CD4-positive, alpha-beta T cell (primary cell): ENCODE results near the gene BZW1. TPM values are rescaled to one million over a fixed set of nuclear protein-coding genes. Genes with fewer than 3 reads are reported as not detected.

Experiments
- ATAC-seq: fragments of 200-7000 bp; cut with Tn5 transposase; one replicate; pipeline ENCODE4 v1.10.0; 2022; ENCODE audit warnings: mild to moderate bottlenecking; ENCODE audit not compliant: poor library complexity
- CTCF ChIA-PET: fragments of 350-600 bp; sonication (Branson Sonifier 250); formaldehyde crosslinking; loops from one replicate; lab custom pipeline; 2021; ENCODE audit warnings: antibody characterized with exemption, inconsistent platforms; lab: Charles Lee
- POLR2A ChIA-PET: fragments of 350-600 bp; sonication (Branson Sonifier 250); formaldehyde crosslinking; loops from one replicate; lab custom pipeline; 2021; ENCODE audit warnings: antibody characterized with exemption, inconsistent platforms; lab: Charles Lee
- DNase-seq, 14 experiments: peaks; one replicate each; pipeline ENCODE4 v3.0.0-alpha.2; 2013 to 2020; ENCODE audit warnings: mixed read lengths in 2 of 14
- H3K27ac ChIP-seq, 2 donors: one replicate each; pipeline versions ENCODE4 v1.5.1 to v1.7.0; 2013; ENCODE audit warnings: low read length in 2 of 2, low read depth in 1 of 2, mild to moderate bottlenecking in 1 of 2
- H3K27me3 ChIP-seq, 2 experiments: 1 replicate in 1 of 2; 2 replicates in 1 of 2; pipeline versions ENCODE4 v1.6.1 to v1.7.0; 2013; ENCODE audit warnings: low read length in 2 of 2, control low read depth in 1 of 2, mild to moderate bottlenecking in 1 of 2, moderate library complexity in 1 of 2; ENCODE audit not compliant: insufficient read depth in 2 of 2, control insufficient read depth in 1 of 2
- H3K36me3 ChIP-seq: one replicate; pipeline ENCODE4 v1.6.1; 2013; ENCODE audit warnings: low read length, control low read depth; ENCODE audit not compliant: insufficient read depth
- H3K4me1 ChIP-seq: one replicate; pipeline ENCODE4 v1.6.1; 2013; ENCODE audit warnings: low read length, control low read depth; ENCODE audit not compliant: insufficient read depth
- H3K4me3 ChIP-seq: one replicate; pipeline ENCODE4 v1.5.1; 2013; ENCODE audit warnings: mild to moderate bottlenecking, low read length, moderate library complexity
- H3K9me3 ChIP-seq, 2 experiments: 1 replicate in 1 of 2; 2 replicates in 1 of 2; pipeline versions ENCODE4 v1.6.1 to v1.7.0; 2013; ENCODE audit warnings: low read length in 2 of 2, mild to moderate bottlenecking in 2 of 2, control low read depth in 1 of 2, moderate library complexity in 1 of 2; ENCODE audit not compliant: control insufficient read depth in 1 of 2, insufficient read depth in 1 of 2
- H3K27ac Mint-ChIP-seq: one replicate; pipeline ENCODE4 v1.8.0; 2020; ENCODE audit warnings: mixed read lengths
- H3K27me3 Mint-ChIP-seq: one replicate; pipeline ENCODE4 v1.8.0; 2021; ENCODE audit warnings: mixed read lengths
- H3K36me3 Mint-ChIP-seq: one replicate; pipeline ENCODE4 v1.8.0; 2021; ENCODE audit warnings: low read depth, mixed read lengths
- H3K4me1 Mint-ChIP-seq: one replicate; pipeline ENCODE4 v1.8.0; 2021; ENCODE audit warnings: low read depth, mixed read lengths
- H3K4me3 Mint-ChIP-seq: one replicate; pipeline ENCODE4 v1.8.0; 2020; ENCODE audit warnings: mild to moderate bottlenecking, mixed read lengths
- H3K9me3 Mint-ChIP-seq: one replicate; pipeline ENCODE4 v1.8.0; 2020; ENCODE audit warnings: mixed read lengths
- intact Hi-C, 2 experiments: fragments of 100-400 bp; cut with DNase I in 1 of 2; cut with micrococcal nuclease in 1 of 2; formaldehyde crosslinking; loops; one replicate each; pipeline versions ENCODE4 v1.15.1 to v1.9.0; 2023 to 2025; cut with DNase I, micrococcal nuclease
- total RNA-seq, 174 experiments: library from RNA in 2 of 174; stranded (reverse) in 2 of 174; gene quantifications; one replicate each; pipeline ENCODE4 v1.2.3 and lab custom pipeline; 2021 to 2026
- TF ChIP-seq, protein P1 (sequence below): fragments of 200-600 bp; IDR thresholded peaks from one replicate; pipeline ENCODE4 v1.8.0; 2022; ENCODE audit warnings: antibody characterized with exemption, mild to moderate bottlenecking

Gene BZW1
- total RNA-seq, 2 experiments from 2014 or later = 190 to 192 TPM

DNA sequence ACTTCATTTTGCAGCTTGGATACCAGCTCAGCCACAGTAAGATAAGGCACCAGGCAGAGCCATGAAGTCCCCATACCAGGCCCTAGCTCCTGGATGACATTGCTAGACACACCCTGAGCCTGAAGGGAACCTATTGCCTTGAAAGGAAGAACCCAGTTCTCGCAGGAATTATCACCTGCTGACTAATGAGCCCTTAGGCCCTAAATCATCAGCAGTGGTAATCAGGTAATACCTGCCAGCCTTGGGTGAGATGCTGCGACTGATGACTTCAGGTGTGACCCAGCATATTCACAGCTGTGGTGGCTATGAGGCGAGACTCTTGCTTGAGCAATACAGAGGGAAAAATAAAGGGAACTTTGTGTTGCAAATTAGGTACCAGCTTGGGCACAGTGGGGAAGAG is 27.8 kb downstream of the BZW1 start:
- no peaks in the 10 kb centered on the region for H3K36me3 Mint-ChIP-seq
- Histone ChIP-seq H3K36me3 (no peaks in the 10 kb centered on the region), H3K27me3 (no peaks in the 10 kb centered on the region), H3K9me3 (peaks cover 12 to 28% of the 10 kb centered on the region in 2 experiments), H3K4me3 (no peak overlapping the region), H3K27ac (no peak overlapping the region), H3K4me1 (no peaks in the 10 kb centered on the region)
- POLR2A ChIA-PET = no interaction called here
- intact Hi-C loops = no loop called here
- CTCF ChIA-PET = interaction anchor here (0.5 kb wide), 1 partner anchor 23 kb away, joined by 3 read pairs; no protein-coding TSS in a partner anchor
- no peak overlapping the region for H3K4me3 Mint-ChIP-seq
- TF ChIP-seq, protein P1, sequence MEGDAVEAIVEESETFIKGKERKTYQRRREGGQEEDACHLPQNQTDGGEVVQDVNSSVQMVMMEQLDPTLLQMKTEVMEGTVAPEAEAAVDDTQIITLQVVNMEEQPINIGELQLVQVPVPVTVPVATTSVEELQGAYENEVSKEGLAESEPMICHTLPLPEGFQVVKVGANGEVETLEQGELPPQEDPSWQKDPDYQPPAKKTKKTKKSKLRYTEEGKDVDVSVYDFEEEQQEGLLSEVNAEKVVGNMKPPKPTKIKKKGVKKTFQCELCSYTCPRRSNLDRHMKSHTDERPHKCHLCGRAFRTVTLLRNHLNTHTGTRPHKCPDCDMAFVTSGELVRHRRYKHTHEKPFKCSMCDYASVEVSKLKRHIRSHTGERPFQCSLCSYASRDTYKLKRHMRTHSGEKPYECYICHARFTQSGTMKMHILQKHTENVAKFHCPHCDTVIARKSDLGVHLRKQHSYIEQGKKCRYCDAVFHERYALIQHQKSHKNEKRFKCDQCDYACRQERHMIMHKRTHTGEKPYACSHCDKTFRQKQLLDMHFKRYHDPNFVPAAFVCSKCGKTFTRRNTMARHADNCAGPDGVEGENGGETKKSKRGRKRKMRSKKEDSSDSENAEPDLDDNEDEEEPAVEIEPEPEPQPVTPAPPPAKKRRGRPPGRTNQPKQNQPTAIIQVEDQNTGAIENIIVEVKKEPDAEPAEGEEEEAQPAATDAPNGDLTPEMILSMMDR = no peak
- H3K27me3 Mint-ChIP-seq = no peaks in the 10 kb centered on the region
- H3K27ac Mint-ChIP-seq = no peak overlapping the region
- DNase-seq (no peak), ATAC-seq (no peak)
- H3K4me1 Mint-ChIP-seq = no peaks in the 10 kb centered on the region
- no peaks in the 10 kb centered on the region for H3K9me3 Mint-ChIP-seq

DNA sequence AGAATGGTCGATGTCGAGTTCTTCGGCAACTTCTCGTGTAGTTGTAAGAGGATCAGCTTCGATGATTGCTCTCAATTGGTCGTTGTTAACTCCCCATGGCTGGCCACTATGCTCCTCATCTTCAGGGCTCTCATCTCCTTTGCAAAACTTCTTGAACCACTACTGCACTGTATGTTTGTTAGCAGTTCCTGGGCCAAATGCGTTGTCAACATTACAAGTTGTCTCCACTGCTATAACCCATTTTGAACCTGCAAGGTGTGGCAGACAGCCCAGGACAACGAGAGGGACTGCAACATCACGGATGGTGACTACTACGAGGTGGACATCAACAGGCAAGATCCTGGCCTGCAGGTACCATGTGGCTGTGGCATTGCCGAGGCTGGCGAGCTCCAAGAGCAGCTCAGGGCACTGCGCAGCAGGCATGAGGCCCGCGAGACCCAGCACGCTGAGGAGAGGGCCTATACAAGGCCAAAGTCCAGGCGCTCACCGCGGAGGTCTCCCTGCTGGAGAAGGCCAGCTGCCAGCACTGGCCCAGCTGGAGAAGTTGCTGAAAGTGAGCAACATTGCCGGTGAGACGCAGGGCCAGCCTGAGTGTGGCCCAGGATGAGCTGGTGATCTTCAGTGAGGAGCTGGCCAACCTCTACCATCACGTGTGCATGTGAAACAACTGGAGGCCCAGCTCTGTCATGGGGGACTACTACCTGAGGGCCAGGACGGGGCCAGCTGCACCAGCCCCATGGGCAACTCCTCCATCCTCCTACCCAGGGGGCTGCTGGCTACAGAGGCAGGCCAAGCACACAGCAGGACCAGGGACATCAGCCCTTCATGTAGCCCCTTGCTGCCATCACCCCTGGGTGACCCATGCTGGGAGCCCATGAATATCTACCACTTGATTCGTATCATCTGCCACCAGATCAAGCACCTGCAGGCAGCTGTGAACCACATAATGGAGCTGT is 32.6 kb downstream of the BZW1 start:
- Mint-ChIP-seq H3K4me3 (no peak overlapping the region), H3K9me3 (no peaks in the 10 kb centered on the region), H3K27me3 (no peaks in the 10 kb centered on the region), H3K36me3 (no peaks in the 10 kb centered on the region), H3K4me1 (no peaks in the 10 kb centered on the region), H3K27ac (no peak overlapping the region)
- POLR2A ChIA-PET = interaction anchor here (1.9 to 4.2 kb wide), 2 partner anchors 15 to 20 kb away, joined by 8 to 15 read pairs; partner anchors contain the start of gene CLK1
- Histone ChIP-seq H3K4me1 (no peaks in the 10 kb centered on the region), H3K9me3 (no peaks in the 10 kb centered on the region), H3K27ac (no peak overlapping the region), H3K36me3 (no peaks in the 10 kb centered on the region), H3K4me3 (no peak overlapping the region), H3K27me3 (no peaks in the 10 kb centered on the region)
- CTCF ChIA-PET = interaction anchor here (1.5 kb wide), 1 partner anchor 14 kb away, joined by 3 read pairs; no protein-coding TSS in a partner anchor
- no peak for DNase-seq
- intact Hi-C loops = no loop called here
- TF ChIP-seq, protein P1 = no peak
- no peak for ATAC-seq

DNA sequence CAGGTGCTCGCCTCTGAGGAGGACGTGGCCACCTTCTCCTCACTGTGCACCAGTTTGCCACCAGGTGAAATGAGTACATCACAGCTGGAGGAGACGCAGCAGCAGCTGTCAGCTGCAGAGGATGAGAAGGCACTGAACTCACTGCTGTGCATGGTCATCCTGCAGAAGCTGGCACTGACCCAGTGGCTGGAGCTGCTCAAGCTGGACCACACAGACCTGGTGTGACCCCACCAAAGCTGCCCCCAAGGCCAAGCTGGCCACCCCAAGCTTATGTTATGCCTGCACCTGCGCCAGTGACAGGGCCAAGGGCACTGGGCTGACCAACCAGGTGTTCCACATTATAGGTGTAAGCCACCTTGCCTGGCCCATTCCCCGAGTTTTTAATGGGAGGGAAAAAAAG is 33.5 kb downstream of the BZW1 start:
- H3K4me1 ChIP-seq = no peaks in the 10 kb centered on the region
- Mint-ChIP-seq H3K36me3 (peaks cover under 1% of the 10 kb centered on the region), H3K4me3 (no peak overlapping the region), H3K27ac (no peak overlapping the region), H3K27me3 (no peaks in the 10 kb centered on the region), H3K4me1 (peaks cover under 1% of the 10 kb centered on the region), H3K9me3 (no peaks in the 10 kb centered on the region)
- H3K9me3 ChIP-seq = no peaks in the 10 kb centered on the region
- no peak for ATAC-seq
- no peak overlapping the region for H3K4me3 ChIP-seq
- CTCF ChIA-PET = interaction anchor here (1.5 kb wide), 1 partner anchor 13 kb away, joined by 3 read pairs; no protein-coding TSS in a partner anchor
- no peak for DNase-seq
- H3K36me3 ChIP-seq = no peaks in the 10 kb centered on the region
- H3K27ac ChIP-seq = no peak overlapping the region
- intact Hi-C loops = no loop called here
- no peaks in the 10 kb centered on the region for H3K27me3 ChIP-seq
- POLR2A ChIA-PET = interaction anchor here (1.9 to 4.2 kb wide), 2 partner anchors 14 to 19 kb away, joined by 8 to 15 read pairs; partner anchors contain the start of gene CLK1
- TF ChIP-seq, protein P1 = no peak
